NCI-H526 treated with DMSO at 0.1 percent for 48 hours (cell line): ENCODE results near the gene PPP1R10.

Experiments
- DNase-seq: peaks from one replicate; lab custom pipeline; 2025; lab: John Stamatoyannopoulos, UW

Gene PPP1R10

GRCh38 chr6:30619561-30619960, 2.5 kb upstream of the PPP1R10 start:
- no peak for DNase-seq

- no peak for DNase-seq
These were observed 1.3 kb upstream of the PPP1R10 start for GRCh38 chr6:30618270-30618797.

GRCh38 chr6:30617565-30618269, 674 bp upstream of the PPP1R10 start, which contains the start of gene MRPS18B:
TSS of gene MRPS18B (plus strand) at chr6:30617840. CDS start at chr6:30617866, 26 bp downstream.
- peak; percentile 97 for DNase-seq

DNA sequence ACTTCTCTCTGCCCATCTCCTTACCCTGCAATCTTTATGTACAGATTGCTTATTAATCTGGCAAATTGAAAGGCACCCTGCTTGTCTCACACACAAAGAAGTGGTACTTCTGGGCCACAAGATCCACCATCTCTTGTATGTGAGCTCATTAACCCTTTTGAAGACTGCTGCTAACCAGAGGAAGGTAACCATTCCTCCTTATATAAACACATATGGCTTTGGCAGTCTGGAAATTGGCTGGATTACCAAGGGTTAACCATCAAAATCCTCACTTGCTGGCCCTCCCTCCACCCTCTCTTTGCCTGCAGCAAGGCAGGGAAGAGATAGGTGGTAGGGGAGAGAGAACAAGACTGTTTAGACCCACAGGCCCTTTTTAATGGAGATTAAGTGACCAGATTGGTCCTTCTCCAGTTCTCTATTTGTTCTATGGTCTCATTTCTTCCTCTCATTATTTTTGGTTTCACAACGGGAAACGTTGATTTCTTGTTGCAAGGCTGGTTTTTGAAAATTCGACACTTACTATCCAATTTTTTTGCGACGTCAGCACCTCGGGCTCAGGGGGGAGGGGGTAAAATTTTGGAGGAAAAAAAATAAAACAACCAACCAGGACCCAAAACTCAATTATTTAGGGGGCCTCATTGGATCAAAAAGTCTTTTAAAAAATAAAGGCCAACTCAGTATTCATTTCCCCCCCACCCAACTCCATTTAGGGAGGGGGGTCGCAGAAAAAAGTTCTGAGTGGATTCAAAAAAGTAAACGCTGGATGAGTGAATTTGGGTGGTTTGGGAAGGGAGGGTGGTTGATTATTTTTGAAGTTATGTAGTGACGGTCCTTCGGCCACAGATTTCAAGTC, 859 bp downstream of the PPP1R10 start:
- DNase-seq: no peak

DNA sequence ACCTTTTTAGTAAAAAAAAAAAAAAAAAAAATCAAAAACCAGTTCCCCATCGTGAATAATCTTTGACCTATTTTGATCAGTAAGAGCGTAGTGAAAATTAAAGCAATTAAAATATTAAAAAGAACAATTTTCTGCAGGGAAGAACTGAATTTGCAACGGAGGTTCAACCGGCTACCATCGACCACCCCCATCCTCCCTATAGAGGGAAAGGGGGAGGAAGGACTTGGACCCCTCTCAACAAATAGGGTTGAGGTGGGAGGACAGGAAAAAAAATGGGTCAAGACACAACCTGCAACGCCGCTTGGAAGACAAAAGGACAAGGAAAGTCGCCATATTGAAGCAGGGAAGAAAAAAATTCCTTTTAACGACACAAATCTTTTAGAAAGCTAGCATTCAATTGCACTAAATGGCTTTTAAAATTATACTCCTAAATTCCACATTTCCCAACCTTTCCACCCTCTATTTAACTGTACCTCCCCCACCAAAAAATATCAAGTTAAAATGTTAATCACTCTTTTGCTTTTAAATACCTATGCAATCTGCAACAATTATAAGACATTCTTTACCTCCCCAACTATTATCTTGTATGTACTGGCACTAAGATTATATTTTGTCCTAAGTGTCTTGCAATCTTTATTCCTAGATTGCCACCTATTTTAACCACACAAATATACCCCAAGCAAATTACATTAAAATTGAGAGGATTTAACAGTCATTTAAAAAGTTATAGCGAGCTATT, 1.7 kb downstream of the PPP1R10 start:
- DNase-seq: no peak

- peak; percentile 77 for DNase-seq
These were observed 2.2 kb downstream of the PPP1R10 start for GRCh38 chr6:30614843-30615218.

GRCh38 chr6:30614044-30614842, 2.8 kb downstream of the PPP1R10 start:
- no peak for DNase-seq

- DNase-seq: no peak
These were observed 3.6 kb downstream of the PPP1R10 start for GRCh38 chr6:30613251-30614043.

GRCh38 chr6:30612687-30613248, 4.3 kb downstream of the PPP1R10 start:
- no peak for DNase-seq

- DNase-seq: no peak
These were observed 4.8 kb downstream of the PPP1R10 start for GRCh38 chr6:30612213-30612612.

GRCh38 chr6:30611856-30612194, 5.2 kb downstream of the PPP1R10 start:
- DNase-seq: no peak

DNA sequence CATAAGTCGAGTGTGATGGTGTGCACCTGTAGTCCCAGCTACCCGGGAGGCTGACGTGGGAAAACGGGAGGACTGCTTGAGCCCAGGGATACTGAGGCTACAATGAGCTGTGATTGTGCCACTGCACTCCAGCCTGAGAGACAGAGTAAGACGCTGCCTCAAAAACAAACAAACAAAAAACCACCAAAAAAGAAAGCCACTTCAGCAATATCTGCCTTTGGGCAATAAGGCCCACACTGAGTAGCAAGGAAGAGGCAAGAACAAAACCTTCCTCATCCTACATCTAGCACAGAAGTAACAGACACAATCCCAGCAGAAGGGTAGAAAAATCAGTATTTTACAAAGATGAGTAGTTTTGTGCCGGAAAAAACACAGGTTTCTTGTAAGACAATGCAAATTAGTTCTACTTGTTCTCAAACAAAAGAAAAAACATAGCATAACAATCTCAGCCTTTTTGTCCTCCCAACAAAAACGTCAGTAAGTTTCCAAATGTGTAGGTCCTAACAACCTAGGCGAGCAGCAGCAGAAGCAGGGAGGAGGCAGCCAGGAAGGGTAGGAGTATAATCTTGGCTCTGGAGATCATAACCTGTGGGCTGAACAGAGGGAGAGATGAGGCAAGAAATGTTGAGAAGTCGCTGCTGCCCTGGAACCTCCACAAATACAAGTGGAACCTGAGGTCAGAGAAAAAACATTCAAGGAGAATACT, 5.7 kb downstream of the PPP1R10 start:
- no peak for DNase-seq

DNA sequence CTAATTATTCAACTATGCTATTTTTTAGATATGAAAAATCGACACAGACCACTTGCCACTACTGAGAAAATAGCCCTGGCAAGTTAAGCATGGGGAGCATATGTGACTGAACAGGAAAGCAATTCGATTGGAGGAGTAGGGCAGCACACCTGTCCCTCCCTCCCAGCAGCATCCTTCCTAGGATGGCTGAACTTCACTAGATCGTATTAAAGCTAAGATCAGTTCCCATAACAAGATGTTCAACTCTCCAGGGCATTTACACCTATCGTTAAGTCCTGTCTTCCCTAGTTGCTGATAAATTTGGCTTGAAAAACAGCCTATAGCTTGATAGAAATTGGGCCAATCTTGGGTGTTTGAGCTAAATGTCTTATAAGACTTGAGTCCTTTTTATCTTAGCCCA, 7.0 kb downstream of the PPP1R10 start:
- DNase-seq: no peak

GRCh38 chr6:30603961-30604360, 13.1 kb downstream of the PPP1R10 start:
- no peak for DNase-seq

- no peak for DNase-seq
These were observed 15.0 kb downstream of the PPP1R10 start for GRCh38 chr6:30601815-30602641.

- DNase-seq: no peak
These were observed 15.6 kb downstream of the PPP1R10 start for GRCh38 chr6:30601436-30601814.

DNA sequence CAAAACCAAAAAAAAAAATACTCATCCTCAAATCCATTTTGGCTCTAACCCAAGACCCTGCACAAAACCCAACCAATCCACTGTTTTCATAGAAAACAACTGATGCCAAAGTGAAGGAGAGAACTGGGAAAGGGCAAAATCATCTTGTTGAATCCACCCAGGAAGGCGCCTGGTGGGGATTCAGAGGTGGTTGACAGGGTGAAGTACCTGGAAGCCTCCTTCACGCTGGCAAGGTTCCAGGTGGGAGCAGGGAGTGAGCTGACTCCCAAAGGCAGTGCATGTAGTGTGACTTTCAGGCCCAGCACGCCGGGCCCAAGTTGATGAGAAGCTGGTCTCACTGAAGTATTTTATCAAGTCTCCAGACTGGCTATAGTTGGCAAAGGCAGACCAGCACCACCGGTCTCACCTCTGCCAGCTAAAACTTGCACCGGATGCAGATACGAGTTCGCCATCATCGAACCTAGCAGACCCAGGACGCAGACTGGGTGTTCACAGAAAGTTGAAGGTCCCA, 16.5 kb downstream of the PPP1R10 start:
- no peak for DNase-seq

DNA sequence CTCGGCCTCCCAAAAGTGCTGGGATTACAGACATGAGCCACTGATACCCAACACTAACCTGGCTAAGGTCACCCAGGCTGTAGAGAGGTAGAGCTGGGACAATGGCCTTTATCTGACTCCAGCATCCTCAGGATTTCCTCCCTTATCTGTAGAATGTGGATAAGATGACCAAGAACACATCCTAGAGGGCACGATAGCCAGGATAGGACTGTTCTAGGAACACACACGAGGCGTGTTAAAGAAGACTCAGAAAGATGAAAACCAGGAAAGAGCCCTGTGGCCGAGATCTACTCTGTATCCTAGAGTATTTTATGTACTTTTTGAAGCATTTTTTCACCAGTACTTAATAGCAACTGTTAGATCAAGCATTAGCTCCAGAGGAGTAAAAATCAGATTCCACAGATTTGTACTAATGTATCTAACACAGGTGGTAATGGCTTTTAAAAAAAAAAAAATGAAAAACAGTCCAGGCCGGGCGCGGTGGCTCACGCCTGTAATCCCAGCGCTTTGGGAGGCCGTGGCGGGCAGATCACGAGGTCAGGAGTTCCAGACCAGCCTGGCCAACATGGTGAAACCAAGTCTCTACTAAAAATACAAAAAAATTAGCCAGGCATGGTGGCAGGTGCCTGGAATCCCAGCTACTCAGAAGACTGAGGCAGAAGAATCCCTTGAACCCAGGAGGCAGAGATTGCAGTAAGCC, 17.3 kb downstream of the PPP1R10 start:
- no peak for DNase-seq
